Adrenal gland (tissue), 12 donors: ENCODE measurements around the gene ACOD1. TPM values are rescaled to one million over a fixed set of nuclear protein-coding genes. Genes with fewer than 3 reads are reported as not detected.

ENCODE experiments used
- DNase-seq, 7 donors: peaks; one replicate each; pipeline ENCODE4 v3.0.0-alpha.2; 2019 to 2020
- H3K27ac ChIP-seq, 5 donors: fragments of 200-600 bp; sonication (generic) in 4 of 5; 1 replicate in 3 of 5; 2 replicates in 2 of 5; pipeline versions ENCODE4 v1.5.1 to v1.8.0; 2016 to 2020; ENCODE audit warnings: mild to moderate bottlenecking in 1 of 5
- H3K27me3 ChIP-seq: fragments of 200-600 bp; 2 replicates; pipeline ENCODE4 v1.8.0; 2021
- H3K36me3 ChIP-seq, 2 donors: fragments of 200-600 bp; replicated peaks in 1 of 2; 1 replicate in 1 of 2; 2 replicates in 1 of 2; pipeline versions ENCODE4 v1.5.1 to v1.8.0; 2018 to 2022
- H3K4me1 ChIP-seq, 2 donors: fragments of 200-600 bp; replicated peaks in 1 of 2; 1 replicate in 1 of 2; 2 replicates in 1 of 2; pipeline versions ENCODE4 v1.5.1 to v1.8.0; 2018 to 2021
- H3K4me3 ChIP-seq, 4 donors: fragments of 200-600 bp; sonication (generic) in 3 of 4; one replicate each; pipeline ENCODE4 v1.5.1; 2016 to 2018
- H3K9me3 ChIP-seq, 3 donors: fragments of 200-600 bp; sonication (generic) in 1 of 3; replicated peaks in 1 of 3; 1 replicate in 2 of 3; 2 replicates in 1 of 3; pipeline versions ENCODE4 v1.5.1 to v1.8.0; 2016 to 2021
- CTCF ChIP-seq, 6 experiments: fragments of 450-650 bp in 4 of 6; fragments of 200-600 bp in 2 of 6; sonication (generic) in 1 of 6; IDR thresholded peaks; 1 replicate in 5 of 6; 2 replicates in 1 of 6; pipeline versions ENCODE4 v1.5.1 to v1.8.0; 2016 to 2021; ENCODE audit warnings: antibody characterized with exemption in 6 of 6, mild to moderate bottlenecking in 2 of 6, moderate library complexity in 1 of 6
- POLR2A ChIP-seq, 2 donors: fragments of 450-650 bp; IDR thresholded peaks; one replicate each; pipeline ENCODE4 v1.6.1; 2017; ENCODE audit warnings: antibody characterized with exemption in 2 of 2, mild to moderate bottlenecking in 2 of 2, moderate library complexity in 1 of 2
- whole genome bisulfite sequencing, 4 donors: extraction: QIAGEN DNeasy Blood & Tissue Kit in 2 of 4; methylation state at CpG; one replicate each; pipeline versions ENCODE4 v1.1.5 to v1.1.7; 2013 to 2017; 5-methylcytosine and 5-hydroxymethylcytosine counted together
- intact Hi-C, 2 donors: fragments of 100-400 bp; cut with DNase I; formaldehyde crosslinking; loops; one replicate each; pipeline versions ENCODE4 v1.14.1 to v1.15.0; 2022 to 2023
- polyA plus RNA-seq, 3 donors: library from polyadenylated mRNA; stranded (reverse); fragments of 200-250 nt in 2 of 3; fragments of 350-450 nt in 1 of 3; fragmentation: Illumina TruSeq in 1 of 3; extraction: RNeasy Lipid Tissue Mini Kit (QIAGEN cat#74804) in 1 of 3; gene quantifications; one replicate each; pipeline ENCODE4 v1.2.3, GENCODE V29; 2013 to 2014
- total RNA-seq, 9 donors: library from RNA; depleted of rRNA in 4 of 9; stranded (reverse); fragments of >200 nt in 4 of 9; fragments of 120-200 nt in 1 of 9; fragmentation: NEBNext Ultra II Directional in 1 of 9; extraction: Animal tissue kit (Norgen Biotek cat#: 25700) in 1 of 9; gene quantifications; one replicate each; pipeline versions ENCODE4 v1.1.0 to v1.2.4, GENCODE V29; 2013 to 2023
- donor health status: healthy with polysubstance abuse.
- donor health status: Bipolar disorder and iron deficiency.
- donor health status: DM: yes; HTN: yes; CAD: no.
- donor health status: DM: no; HTN: no; CAD: no.
- donor health status: DM: no; HTN: no; CAD: no.
- donor health status: DM: yes; HTN: yes; CAD: no.

ACOD1 gene
- total and polyA plus RNA-seq, 12 donors: not detected

- Histone ChIP-seq H3K36me3 (no peaks in the 10 kb centered on the region), H3K27ac (peak overlapping the region in 4 of 5 donors; percentile 84 to 99 (median 95)), H3K9me3 (no peaks in the 10 kb centered on the region), H3K4me1 (peaks cover 0 to 16% of the 10 kb centered on the region in 2 donors), H3K4me3 (peak overlapping the region in 2 of 4 donors; percentile 82 to 90), H3K27me3 (no peaks in the 10 kb centered on the region)
- intact Hi-C loops: no loop called here
- WGBS, 4 donors: 38 to 45% (median 44%) methylated on average over 3 of the region's 3 CpGs
- DNase-seq: no peak
- TF ChIP-seq CTCF (IDR thresholded peaks at IDR 0.05) (no peak), POLR2A (IDR thresholded peaks at IDR 0.05) (no peak)
Measured at GRCh38 chr13:76993021-76993420, 44.7 kb downstream of the ACOD1 start.

- peak overlapping the region in 1 of 5 donors; percentile 99 for H3K27ac ChIP-seq
- H3K36me3 ChIP-seq: no peaks in the 10 kb centered on the region
- intact Hi-C loops: no loop called here
- H3K4me1 ChIP-seq: peaks cover 0 to 16% of the 10 kb centered on the region in 2 donors
- 84 to 88% (median 86%) methylated on average over 5 of the region's 5 CpGs for WGBS, 4 donors
- TF ChIP-seq CTCF (IDR thresholded peaks at IDR 0.05): no peak
- TF ChIP-seq POLR2A (IDR thresholded peaks at IDR 0.05): no peak
- DNase-seq: no peak
- no peaks in the 10 kb centered on the region for H3K27me3 ChIP-seq
- no peaks in the 10 kb centered on the region for H3K9me3 ChIP-seq
- H3K4me3 ChIP-seq: peak overlapping the region in 1 of 4 donors; percentile 90
Measured at GRCh38 chr13:76993473-76993872, 45.2 kb downstream of the ACOD1 start.

GRCh38 chr13:76994281-76994680, 46.0 kb downstream of the ACOD1 start:
- DNase-seq: no peak
- TF ChIP-seq POLR2A (IDR thresholded peaks at IDR 0.05): no peak
- TF ChIP-seq CTCF (IDR thresholded peaks at IDR 0.05): no peak
- H3K4me1 ChIP-seq: peaks cover 0 to 16% of the 10 kb centered on the region in 2 donors
- no peak overlapping the region for H3K4me3 ChIP-seq
- H3K27me3 ChIP-seq: no peaks in the 10 kb centered on the region
- no peak overlapping the region for H3K27ac ChIP-seq
- intact Hi-C loops: no loop called here
- H3K36me3 ChIP-seq: no peaks in the 10 kb centered on the region
- 95 to 98% (median 96%) methylated on average over 3 of the region's 3 CpGs for WGBS, 4 donors
- no peaks in the 10 kb centered on the region for H3K9me3 ChIP-seq

- 52 to 75% (median 63%) methylated on average over 1 of the region's 1 CpG for WGBS, 4 donors
- no peaks in the 10 kb centered on the region for H3K27me3 ChIP-seq
- H3K9me3 ChIP-seq: no peaks in the 10 kb centered on the region
- intact Hi-C loops: no loop called here
- H3K36me3 ChIP-seq: peaks cover 0 to 11% of the 10 kb centered on the region in 2 donors
- peaks cover 9 to 14% of the 10 kb centered on the region in 2 donors for H3K4me1 ChIP-seq
- H3K27ac ChIP-seq: no peak overlapping the region
- DNase-seq: no peak
- no peak overlapping the region for H3K4me3 ChIP-seq
- TF ChIP-seq POLR2A (IDR thresholded peaks at IDR 0.05) (no peak), CTCF (IDR thresholded peaks at IDR 0.05) (no peak)
Measured at GRCh38 chr13:77000475-77000874, 52.2 kb downstream of the ACOD1 start.
